Suprapubic skin (tissue), 4 donors: ENCODE results near the gene SPTA1. TPM values are rescaled to one million over a fixed set of nuclear protein-coding genes. Genes with fewer than 3 reads are reported as not detected.

ENCODE experiments used
- DNase-seq, 2 donors: peaks; one replicate each; pipeline ENCODE4 v3.0.0-alpha.2; 2019; ENCODE audit warnings: low spot score in 2 of 2
- H3K27ac ChIP-seq: fragments of 200-600 bp; sonication (generic); one replicate; pipeline ENCODE4 v1.5.1; 2019
- H3K27me3 ChIP-seq: fragments of 200-600 bp; sonication (generic); one replicate; pipeline ENCODE4 v1.5.1; 2019
- H3K36me3 ChIP-seq: fragments of 200-600 bp; sonication (generic); one replicate; pipeline ENCODE4 v1.5.1; 2019
- H3K4me1 ChIP-seq: fragments of 200-600 bp; sonication (generic); one replicate; pipeline ENCODE4 v1.5.1; 2019
- H3K4me3 ChIP-seq: fragments of 200-600 bp; sonication (generic); one replicate; pipeline ENCODE4 v1.5.1; 2019; ENCODE audit warnings: mild to moderate bottlenecking
- H3K9me3 ChIP-seq: fragments of 200-600 bp; sonication (generic); one replicate; pipeline ENCODE4 v1.5.1; 2019
- EP300 ChIP-seq: sonication (generic); formaldehyde crosslinking; IDR thresholded peaks from one replicate; pipeline ENCODE4 v1.6.1; 2017; ENCODE audit warnings: antibody characterized with exemption
- POLR2A ChIP-seq, 2 donors: fragments of 450-650 bp; IDR thresholded peaks; one replicate each; pipeline ENCODE4 v1.6.1; 2017; ENCODE audit warnings: antibody characterized with exemption in 2 of 2, mild to moderate bottlenecking in 2 of 2, moderate library complexity in 2 of 2
- POLR2AphosphoS5 ChIP-seq, 3 donors: sonication (generic); formaldehyde crosslinking; IDR thresholded peaks; one replicate each; pipeline ENCODE4 v1.6.1; 2017; ENCODE audit warnings: antibody characterized with exemption in 3 of 3
- WGBS: methylation state at CpG from one replicate; pipeline ENCODE4 v1.1.5; 2018; 5-methylcytosine and 5-hydroxymethylcytosine counted together
- total RNA-seq, 4 donors: library from RNA; depleted of rRNA; stranded (reverse); fragments of >200 nt; gene quantifications; one replicate each; pipeline ENCODE4 v1.1.0, GENCODE V29; 2016
- TF ChIP-seq, protein P1 (sequence below), 2 donors: fragments of 200-600 bp in 1 of 2; fragments of 450-650 bp in 1 of 2; sonication (generic) in 1 of 2; IDR thresholded peaks; one replicate each; pipeline ENCODE4 v1.5.1; 2016 to 2019; ENCODE audit warnings: antibody characterized with exemption in 2 of 2, mild to moderate bottlenecking in 1 of 2, moderate library complexity in 1 of 2

The SPTA1 gene
- total RNA-seq, 4 donors from 2014 or later, result 0.24 TPM; not detected in 3

DNA sequence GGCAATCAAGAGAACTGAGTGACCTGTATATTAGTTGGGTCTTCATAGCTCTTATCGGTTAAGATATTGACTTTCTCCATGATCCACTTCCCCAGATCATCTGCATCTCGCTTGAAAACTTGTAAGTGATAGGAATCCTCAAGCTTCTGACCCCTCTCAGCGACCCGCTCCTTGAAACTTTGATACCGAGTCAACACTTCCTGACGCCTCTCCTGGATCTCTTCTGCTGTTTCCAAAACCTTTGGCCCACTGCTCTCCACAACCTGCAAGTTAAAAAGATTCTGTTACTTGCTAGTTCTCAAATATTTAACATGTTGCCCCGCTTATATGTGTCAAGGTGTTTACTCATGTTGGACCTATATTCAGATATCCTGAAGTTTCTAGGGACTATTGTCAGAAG lies 1.4 kb downstream of the SPTA1 start:
- H3K4me1 ChIP-seq, result no peaks in the 10 kb centered on the region
- no peaks in the 10 kb centered on the region for H3K9me3 ChIP-seq
- WGBS, result 73% methylated on average over 7 of the region's 7 CpGs
- TF ChIP-seq, protein P1, sequence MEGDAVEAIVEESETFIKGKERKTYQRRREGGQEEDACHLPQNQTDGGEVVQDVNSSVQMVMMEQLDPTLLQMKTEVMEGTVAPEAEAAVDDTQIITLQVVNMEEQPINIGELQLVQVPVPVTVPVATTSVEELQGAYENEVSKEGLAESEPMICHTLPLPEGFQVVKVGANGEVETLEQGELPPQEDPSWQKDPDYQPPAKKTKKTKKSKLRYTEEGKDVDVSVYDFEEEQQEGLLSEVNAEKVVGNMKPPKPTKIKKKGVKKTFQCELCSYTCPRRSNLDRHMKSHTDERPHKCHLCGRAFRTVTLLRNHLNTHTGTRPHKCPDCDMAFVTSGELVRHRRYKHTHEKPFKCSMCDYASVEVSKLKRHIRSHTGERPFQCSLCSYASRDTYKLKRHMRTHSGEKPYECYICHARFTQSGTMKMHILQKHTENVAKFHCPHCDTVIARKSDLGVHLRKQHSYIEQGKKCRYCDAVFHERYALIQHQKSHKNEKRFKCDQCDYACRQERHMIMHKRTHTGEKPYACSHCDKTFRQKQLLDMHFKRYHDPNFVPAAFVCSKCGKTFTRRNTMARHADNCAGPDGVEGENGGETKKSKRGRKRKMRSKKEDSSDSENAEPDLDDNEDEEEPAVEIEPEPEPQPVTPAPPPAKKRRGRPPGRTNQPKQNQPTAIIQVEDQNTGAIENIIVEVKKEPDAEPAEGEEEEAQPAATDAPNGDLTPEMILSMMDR (IDR thresholded peaks at IDR 0.05), result no peak
- TF ChIP-seq POLR2A (IDR thresholded peaks at IDR 0.05) (no peak), EP300 (no peak), POLR2AphosphoS5 (IDR thresholded peaks at IDR 0.05) (no peak)
- no peak overlapping the region for H3K27ac ChIP-seq
- H3K27me3 ChIP-seq, result no peaks in the 10 kb centered on the region
- H3K36me3 ChIP-seq, result no peaks in the 10 kb centered on the region
- no peak overlapping the region for H3K4me3 ChIP-seq
- DNase-seq, result no peak

DNA sequence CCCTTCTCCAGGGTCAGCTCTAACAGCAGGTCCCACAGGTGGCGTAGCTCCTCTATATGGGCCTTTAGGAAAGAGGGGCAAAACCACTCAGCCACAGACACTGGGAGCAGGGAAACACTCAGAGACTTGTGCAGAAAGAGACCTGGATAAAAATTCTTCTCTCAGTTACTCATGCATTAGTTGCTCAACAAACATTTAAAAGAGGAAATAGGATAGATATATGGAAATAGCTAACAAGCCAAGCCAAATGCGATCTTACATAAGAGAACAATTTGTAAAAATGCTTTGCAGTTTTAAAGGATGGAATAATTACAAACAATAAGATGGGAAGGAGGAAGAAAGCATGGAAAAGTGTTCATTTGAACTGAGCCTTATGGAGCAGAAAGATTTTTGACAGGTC lies 4.9 kb downstream of the SPTA1 start:
- TF ChIP-seq EP300 (no peak), POLR2AphosphoS5 (IDR thresholded peaks at IDR 0.05) (no peak)
- Histone ChIP-seq H3K36me3 (no peaks in the 10 kb centered on the region), H3K4me3 (no peak overlapping the region), H3K4me1 (no peaks in the 10 kb centered on the region), H3K27ac (no peak overlapping the region), H3K27me3 (no peaks in the 10 kb centered on the region), H3K9me3 (no peaks in the 10 kb centered on the region)
- 84% methylated on average over 2 of the region's 2 CpGs for WGBS
- DNase-seq, result no peak

DNA sequence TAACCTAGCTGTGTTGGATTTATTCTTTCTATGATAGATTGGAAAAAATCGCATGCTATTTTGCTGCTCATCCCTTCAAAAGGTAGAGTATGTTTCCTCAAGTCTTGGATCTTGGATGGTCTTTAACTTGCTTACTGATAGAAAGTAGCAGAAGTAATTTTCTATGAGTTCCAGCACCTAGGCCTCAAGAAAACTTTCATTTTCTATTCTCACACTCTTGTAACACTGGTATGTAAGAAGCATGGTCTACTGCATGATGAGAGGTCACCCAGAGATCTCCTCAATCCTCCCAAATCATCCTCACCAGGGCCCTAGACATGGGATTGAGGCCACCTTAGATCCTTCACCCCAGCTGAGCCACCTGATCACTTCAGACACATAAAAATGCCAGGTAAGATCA lies 7.2 kb downstream of the SPTA1 start:
- 93% methylated on average over 1 of the region's 1 CpG for WGBS

DNA sequence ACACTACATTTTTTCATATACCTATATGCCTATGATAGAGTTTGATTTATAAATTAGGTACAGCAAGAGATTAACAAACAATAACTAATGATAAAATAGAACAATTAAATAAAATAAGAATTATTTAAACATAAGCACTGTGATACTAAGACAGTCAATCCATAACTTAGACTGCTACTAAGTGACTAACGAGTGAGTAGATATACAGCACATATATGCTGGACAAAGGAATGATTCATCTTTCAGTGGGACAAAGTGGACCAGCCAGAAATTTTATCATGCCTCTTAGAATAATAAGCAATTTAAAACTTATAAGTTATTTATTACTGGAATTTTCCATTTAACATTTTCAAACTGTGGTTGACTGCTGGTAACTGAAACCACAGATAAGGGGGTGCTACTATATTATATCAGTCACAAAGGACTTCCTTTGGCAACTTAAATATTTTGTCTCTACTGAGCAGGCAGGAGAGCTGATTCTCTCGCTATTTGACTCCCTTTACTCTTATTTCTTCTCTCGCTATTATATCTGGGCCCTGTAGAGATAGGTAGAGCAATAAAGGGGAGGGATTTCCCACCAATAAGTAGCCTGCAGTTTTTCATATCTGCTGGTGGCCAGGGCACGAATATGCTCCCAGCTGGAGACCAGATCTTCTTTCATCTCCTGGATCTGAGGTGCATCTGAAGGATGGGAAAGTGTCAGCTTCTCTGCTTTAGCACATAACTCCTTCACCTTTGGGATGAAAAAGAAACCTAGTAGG lies 10.8 kb downstream of the SPTA1 start:
- WGBS, result 57% methylated on average over 4 of the region's 4 CpGs
- TF ChIP-seq, protein P1 (IDR thresholded peaks at IDR 0.05), result no peak
- TF ChIP-seq POLR2A (IDR thresholded peaks at IDR 0.05) (no peak), POLR2AphosphoS5 (IDR thresholded peaks at IDR 0.05) (no peak), EP300 (no peak)
- Histone ChIP-seq H3K27me3 (no peaks in the 10 kb centered on the region), H3K4me1 (no peaks in the 10 kb centered on the region), H3K9me3 (no peaks in the 10 kb centered on the region), H3K4me3 (no peak overlapping the region), H3K27ac (no peak overlapping the region), H3K36me3 (no peaks in the 10 kb centered on the region)
- DNase-seq, result no peak

More for the DNA sequence above, 7.2 kb downstream of the SPTA1 start:
- Histone ChIP-seq H3K4me3 (no peak overlapping the region), H3K9me3 (no peaks in the 10 kb centered on the region), H3K27me3 (no peaks in the 10 kb centered on the region), H3K4me1 (no peaks in the 10 kb centered on the region), H3K27ac (no peak overlapping the region), H3K36me3 (no peaks in the 10 kb centered on the region)
- TF ChIP-seq EP300, result no peak
- TF ChIP-seq, protein P1 (IDR thresholded peaks at IDR 0.05), result no peak
- TF ChIP-seq POLR2A (IDR thresholded peaks at IDR 0.05), result no peak
- no peak for DNase-seq

DNA sequence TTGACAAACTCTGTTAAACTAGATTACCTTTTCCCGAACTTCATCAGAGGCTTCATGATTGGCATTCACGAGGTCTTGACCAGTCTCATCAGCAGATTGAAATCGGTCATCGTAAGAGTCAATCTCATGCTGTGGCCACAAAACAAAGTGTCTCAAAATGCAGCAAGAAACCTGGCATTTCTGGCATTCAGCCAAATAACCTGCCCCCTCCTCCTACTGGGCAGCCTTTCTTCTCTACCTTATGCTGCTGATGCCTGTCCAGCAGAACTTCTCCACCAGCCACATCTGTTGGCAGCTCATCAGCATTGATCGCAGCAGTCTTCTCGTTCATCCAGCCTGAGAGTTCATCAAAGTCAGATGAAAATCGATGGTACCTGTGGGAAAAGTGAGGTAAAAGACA lies 12.2 kb downstream of the SPTA1 start:
- H3K9me3 ChIP-seq, result no peaks in the 10 kb centered on the region
- TF ChIP-seq, protein P1 (IDR thresholded peaks at IDR 0.05), result no peak
- TF ChIP-seq POLR2AphosphoS5 (IDR thresholded peaks at IDR 0.05) (no peak), POLR2A (IDR thresholded peaks at IDR 0.05) (no peak), EP300 (no peak)
- 86% methylated on average over 7 of the region's 7 CpGs for WGBS
- H3K27ac ChIP-seq, result no peak overlapping the region
- H3K27me3 ChIP-seq, result no peaks in the 10 kb centered on the region
- DNase-seq, result no peak
- no peak overlapping the region for H3K4me3 ChIP-seq
- H3K4me1 ChIP-seq, result no peaks in the 10 kb centered on the region
- no peaks in the 10 kb centered on the region for H3K36me3 ChIP-seq
